DND-41 (cell line): Measurements from ENCODE around the gene TMEM151A.
A peak's percentile ranks its signal among the peaks of the same experiment; 100 is the strongest.

Experiments
- ATAC-seq: fragments of 200-7000 bp; cut with Tn5 transposase; 3 replicates; pipeline ENCODE4 v1.9.1; 2021; ENCODE audit warnings: low read depth; ENCODE audit not compliant: insufficient read depth
- DNase-seq: peaks from one replicate; pipeline ENCODE4 v3.0.0-alpha.2; 2020
- H2AFZ ChIP-seq: 2 replicates; pipeline ENCODE4 v1.6.0; 2012; ENCODE audit warnings: low read depth, low read length
- H3K27ac ChIP-seq: 2 replicates; pipeline ENCODE4 v1.5.1; 2012; ENCODE audit warnings: low read length, inconsistent platforms
- H3K27me3 ChIP-seq: fragments of 200-600 bp; sonication (generic); 2 replicates; pipeline ENCODE4 v1.6.0; 2012; ENCODE audit warnings: low read length, mild to moderate bottlenecking, inconsistent platforms; ENCODE audit not compliant: insufficient read depth, poor library complexity
- H3K36me3 ChIP-seq: 2 replicates; pipeline ENCODE4 v1.5.1; 2012; ENCODE audit warnings: low read length, inconsistent platforms; ENCODE audit not compliant: insufficient read depth
- H3K4me1 ChIP-seq: 2 replicates; pipeline ENCODE4 v1.5.1; 2012; ENCODE audit warnings: mild to moderate bottlenecking, low read length; ENCODE audit not compliant: insufficient read depth
- H3K4me2 ChIP-seq: 2 replicates; pipeline ENCODE4 v1.6.0; 2012; ENCODE audit warnings: mild to moderate bottlenecking, moderate library complexity, low read length, inconsistent platforms; ENCODE audit not compliant: insufficient read depth
- H3K4me3 ChIP-seq, 2 experiments: fragments of 200-600 bp in 1 of 2; shearing (Covaris generic) in 1 of 2; 2 replicates each; pipeline ENCODE4 v1.5.1; 2012 to 2016; ENCODE audit warnings: inconsistent platforms in 2 of 2, low read length in 2 of 2, mild to moderate bottlenecking in 2 of 2, low read depth in 1 of 2, moderate library complexity in 1 of 2
- H3K79me2 ChIP-seq: 2 replicates; pipeline ENCODE4 v1.6.0; 2012; ENCODE audit warnings: low read length, inconsistent platforms; ENCODE audit not compliant: insufficient read depth
- H3K9ac ChIP-seq: 2 replicates; pipeline ENCODE4 v1.6.0; 2012; ENCODE audit warnings: low read depth, mild to moderate bottlenecking, inconsistent platforms, low read length, moderate library complexity
- H3K9me3 ChIP-seq: 2 replicates; pipeline ENCODE4 v1.5.1; 2012; ENCODE audit warnings: low read length, moderate library complexity, mild to moderate bottlenecking, inconsistent platforms; ENCODE audit not compliant: insufficient read depth, severe bottlenecking
- H4K20me1 ChIP-seq: 2 replicates; pipeline ENCODE4 v1.6.0; 2012; ENCODE audit warnings: low read length; ENCODE audit not compliant: insufficient read depth
- CTCF ChIP-seq: IDR thresholded peaks from 2 replicates; pipeline ENCODE4 v1.5.1; 2012; ENCODE audit warnings: borderline replicate concordance, low read length, moderate library complexity, mild to moderate bottlenecking; ENCODE audit not compliant: poor library complexity, severe bottlenecking; ENCODE audit errors: extremely low read depth
- EZH2 ChIP-seq: IDR thresholded peaks from 3 replicates; pipeline ENCODE4 v1.6.1; 2012; ENCODE audit warnings: borderline replicate concordance, low read depth, mild to moderate bottlenecking, moderate library complexity, low read length, inconsistent platforms; ENCODE audit not compliant: severe bottlenecking

Gene TMEM151A

GRCh38 chr11:66258473-66258893 lies 33.2 kb upstream of the TMEM151A start:
- H3K79me2 ChIP-seq: peaks cover 24% of the 10 kb centered on the region
- peaks cover 30% of the 10 kb centered on the region for H3K4me1 ChIP-seq
- H2AFZ ChIP-seq: no peak overlapping the region
- H3K4me3 ChIP-seq: peak overlapping the region; percentile 87 to 94; a peak in 3 of 4 replicates
- peak overlapping the region; percentile 85 for H3K4me2 ChIP-seq
- peaks cover 49% of the 10 kb centered on the region for H3K36me3 ChIP-seq
- TF ChIP-seq CTCF: no peak
- no peak for TF ChIP-seq EZH2
- H3K27me3 ChIP-seq: no peaks in the 10 kb centered on the region
- peak overlapping the region; percentile 91 for H3K9ac ChIP-seq
- H3K9me3 ChIP-seq: no peaks in the 10 kb centered on the region
- peak overlapping the region; percentile 81 for H3K27ac ChIP-seq
- no peak for DNase-seq
- peaks cover 32% of the 10 kb centered on the region for H4K20me1 ChIP-seq
- ATAC-seq: peak; percentile 0; the same call in 1 of the 3 replicates

GRCh38 chr11:66259225-66259624 lies 32.5 kb upstream of the TMEM151A start:
- peak overlapping the region; percentile 91 for H3K9ac ChIP-seq
- H3K27me3 ChIP-seq: no peaks in the 10 kb centered on the region
- TF ChIP-seq CTCF (no peak), EZH2 (no peak)
- DNase-seq: no peak
- H3K4me3 ChIP-seq: peak overlapping the region in 1 of 2 experiments; percentile 94; a peak in 1 of 4 replicates
- H3K4me2 ChIP-seq: peak overlapping the region; percentile 85
- H3K79me2 ChIP-seq: peaks cover 24% of the 10 kb centered on the region
- no peak overlapping the region; the same call in 1 of the 2 replicates for H3K27ac ChIP-seq
- no peaks in the 10 kb centered on the region for H3K9me3 ChIP-seq
- H3K4me1 ChIP-seq: peaks cover 30% of the 10 kb centered on the region
- ATAC-seq: no peak
- H3K36me3 ChIP-seq: peaks cover 57% of the 10 kb centered on the region
- H2AFZ ChIP-seq: no peak overlapping the region
- H4K20me1 ChIP-seq: peaks cover 32% of the 10 kb centered on the region

GRCh38 chr11:66259956-66260355 lies 31.7 kb upstream of the TMEM151A start:
- H3K4me2 ChIP-seq: 0 out of 2 replicates have a peak overlapping the region, but pooled peaks have one; percentile 9
- DNase-seq: no peak

More at GRCh38 chr11:66259956-66260355, 31.7 kb upstream of the TMEM151A start:
- Histone ChIP-seq H4K20me1 (peaks cover 32% of the 10 kb centered on the region), H3K27me3 (no peaks in the 10 kb centered on the region), H3K9ac (no peak overlapping the region), H3K27ac (no peak overlapping the region), H3K4me3 (no peak overlapping the region), H3K79me2 (peaks cover 24% of the 10 kb centered on the region), H2AFZ (no peak overlapping the region), H3K4me1 (peaks cover 30% of the 10 kb centered on the region), H3K9me3 (no peaks in the 10 kb centered on the region), H3K36me3 (peaks cover 64% of the 10 kb centered on the region)
- TF ChIP-seq CTCF (no peak), EZH2 (no peak)
- ATAC-seq: no peak
